Panc1 (cell line): ENCODE measurements around the gene SH3PXD2B. TPM values are rescaled to one million over a fixed set of nuclear protein-coding genes. Genes with fewer than 3 reads are reported as not detected.

Source experiments
- ATAC-seq: fragments of 200-7000 bp; cut with Tn5 transposase; 2 replicates; pipeline ENCODE4 v1.9.1; 2020; ENCODE audit warnings: mild to moderate bottlenecking, moderate library complexity
- BruUV-seq: library from RNA; stranded (reverse); fragments of 400-500 nt; replicated peaks from 2 replicates; lab custom pipeline; 2021; lab: Mats Ljungman, UMichigan
- CTCF ChIA-PET: fragments of 300-600 bp; sonication (Branson Sonifier 250); formaldehyde crosslinking; loops from one replicate; lab custom pipeline; 2022; ENCODE audit warnings: antibody characterized with exemption; lab: Charles Lee
- POLR2A ChIA-PET: fragments of 300-600 bp; sonication (Branson Sonifier 250); formaldehyde crosslinking; loops from one replicate; lab custom pipeline; 2022; ENCODE audit warnings: antibody characterized with exemption; lab: Charles Lee
- DNase-seq: peaks from one replicate; pipeline ENCODE4 v3.0.0-alpha.2; 2010; ENCODE audit warnings: low read depth, low spot score
- H3K27ac ChIP-seq: 2 replicates; pipeline ENCODE4 v1.5.1; 2011; ENCODE audit warnings: mild to moderate bottlenecking, low read length, inconsistent platforms
- H3K27me3 ChIP-seq: fragments of 200-500 bp; sonication (Bioruptor generic); 2 replicates; pipeline ENCODE4 v1.6.0; 2014; ENCODE audit warnings: low read length, inconsistent platforms; ENCODE audit not compliant: control insufficient read depth, insufficient read depth
- H3K36me3 ChIP-seq: fragments of 200-500 bp; sonication (Bioruptor generic); 2 replicates; pipeline ENCODE4 v1.5.1; 2014; ENCODE audit warnings: inconsistent platforms, mild to moderate bottlenecking, low read length, moderate library complexity; ENCODE audit not compliant: control insufficient read depth, insufficient read depth
- H3K4me1 ChIP-seq: 2 replicates; pipeline ENCODE4 v1.5.1; 2011; ENCODE audit warnings: inconsistent platforms, mild to moderate bottlenecking, low read length, moderate library complexity; ENCODE audit not compliant: control insufficient read depth, insufficient read depth
- H3K4me3 ChIP-seq, 2 experiments: 2 replicates each; pipeline ENCODE4 v1.5.1; 2011 to 2012; ENCODE audit warnings: low read depth in 2 of 2, low read length in 2 of 2, mild to moderate bottlenecking in 2 of 2, inconsistent platforms in 1 of 2, moderate library complexity in 1 of 2
- H3K9me3 ChIP-seq: fragments of 200-500 bp; sonication (Bioruptor generic); 2 replicates; pipeline ENCODE4 v1.5.1; 2014; ENCODE audit warnings: low read depth, mild to moderate bottlenecking, inconsistent platforms, low read length, moderate library complexity; ENCODE audit not compliant: control insufficient read depth, insufficient read depth
- POLR2AphosphoS5 ChIP-seq: IDR thresholded peaks from 2 replicates; pipeline ENCODE4 v1.6.1; 2012; ENCODE audit warnings: mild to moderate bottlenecking, low read depth, low read length, moderate library complexity
- SIN3A ChIP-seq: IDR thresholded peaks from 2 replicates; pipeline ENCODE4 v1.6.1; 2012; ENCODE audit warnings: low read depth, mild to moderate bottlenecking, low read length, moderate library complexity, borderline replicate concordance; ENCODE audit not compliant: insufficient read depth
- TCF7L2 ChIP-seq: IDR thresholded peaks from 2 replicates; pipeline ENCODE4 v1.6.1; 2011; ENCODE audit warnings: mild to moderate bottlenecking, low read depth, low read length, inconsistent platforms
- in situ Hi-C: cut with HindIII; loops from 2 replicates; pipeline ENCODE4 v1.10.0; 2016; ENCODE audit warnings: low sequenced_read_pairs, low pct_unique_long_range_greater_than_20kb
- intact Hi-C: fragments of 100-400 bp; cut with micrococcal nuclease; formaldehyde crosslinking; loops from one replicate; pipeline ENCODE4 v1.10.0; 2022; ENCODE audit not compliant: unreplicated experiment
- total RNA-seq: library from RNA; stranded (reverse); gene quantifications from one replicate; pipeline ENCODE4 v1.2.1, GENCODE V29; 2021; ENCODE audit not compliant: unreplicated experiment
- TF ChIP-seq, protein P1 (sequence below): fragments of 450-650 bp; IDR thresholded peaks from 2 replicates; pipeline ENCODE4 v1.5.1; 2017; ENCODE audit warnings: mild to moderate bottlenecking
- TF ChIP-seq, protein P2 (sequence below), 2 experiments: IDR thresholded peaks; 2 replicates each; pipeline ENCODE4 v1.6.1; 2011 to 2012; ENCODE audit warnings: low read depth in 2 of 2, control low read depth in 1 of 2, low read length in 1 of 2, mild to moderate bottlenecking in 1 of 2, moderate library complexity in 1 of 2; ENCODE audit not compliant: insufficient read depth in 1 of 2

SH3PXD2B gene
- total RNA-seq, 1 experiment from 2014 or later: 39.7 TPM

DNA sequence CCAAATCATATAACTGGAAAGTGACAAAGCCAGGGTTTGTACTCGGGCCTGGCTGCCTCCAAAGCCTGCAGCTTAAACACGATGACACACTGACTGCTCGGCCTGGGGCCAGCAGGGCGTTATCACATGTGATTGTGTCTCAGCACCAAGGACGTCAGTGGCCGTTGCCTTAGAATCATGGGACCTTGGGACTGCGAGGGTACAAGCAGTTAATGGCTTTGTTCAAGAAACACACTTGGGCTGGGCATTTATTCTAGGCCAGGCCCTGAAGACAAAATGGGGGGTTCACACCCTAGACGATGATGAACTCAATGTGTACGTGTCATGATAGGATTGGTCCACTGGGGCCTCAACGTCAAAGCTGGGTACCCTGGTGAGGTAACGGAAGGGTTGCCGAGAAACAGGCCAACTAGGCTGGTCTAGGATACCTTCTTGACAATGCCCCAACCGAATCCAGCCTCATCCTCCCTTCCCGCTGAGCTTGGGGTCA, 13.0 kb downstream of the SH3PXD2B start:
- CTCF ChIA-PET: no interaction called here
- no peak for DNase-seq
- Histone ChIP-seq H3K4me1 (peaks cover 45% of the 10 kb centered on the region), H3K27me3 (no peaks in the 10 kb centered on the region), H3K9me3 (no peaks in the 10 kb centered on the region), H3K4me3 (no peak overlapping the region), H3K27ac (no peak overlapping the region), H3K36me3 (no peaks in the 10 kb centered on the region)
- POLR2A ChIA-PET: no interaction called here
- BruUV-seq: no TSS peak
- intact Hi-C loops (no loop called here), in situ Hi-C loops (no loop called here)
- TF ChIP-seq, protein P1, sequence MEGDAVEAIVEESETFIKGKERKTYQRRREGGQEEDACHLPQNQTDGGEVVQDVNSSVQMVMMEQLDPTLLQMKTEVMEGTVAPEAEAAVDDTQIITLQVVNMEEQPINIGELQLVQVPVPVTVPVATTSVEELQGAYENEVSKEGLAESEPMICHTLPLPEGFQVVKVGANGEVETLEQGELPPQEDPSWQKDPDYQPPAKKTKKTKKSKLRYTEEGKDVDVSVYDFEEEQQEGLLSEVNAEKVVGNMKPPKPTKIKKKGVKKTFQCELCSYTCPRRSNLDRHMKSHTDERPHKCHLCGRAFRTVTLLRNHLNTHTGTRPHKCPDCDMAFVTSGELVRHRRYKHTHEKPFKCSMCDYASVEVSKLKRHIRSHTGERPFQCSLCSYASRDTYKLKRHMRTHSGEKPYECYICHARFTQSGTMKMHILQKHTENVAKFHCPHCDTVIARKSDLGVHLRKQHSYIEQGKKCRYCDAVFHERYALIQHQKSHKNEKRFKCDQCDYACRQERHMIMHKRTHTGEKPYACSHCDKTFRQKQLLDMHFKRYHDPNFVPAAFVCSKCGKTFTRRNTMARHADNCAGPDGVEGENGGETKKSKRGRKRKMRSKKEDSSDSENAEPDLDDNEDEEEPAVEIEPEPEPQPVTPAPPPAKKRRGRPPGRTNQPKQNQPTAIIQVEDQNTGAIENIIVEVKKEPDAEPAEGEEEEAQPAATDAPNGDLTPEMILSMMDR: no peak
- no peak for TF ChIP-seq POLR2AphosphoS5
- no peak for TF ChIP-seq TCF7L2
- no peak for TF ChIP-seq SIN3A
- TF ChIP-seq, protein P2, sequence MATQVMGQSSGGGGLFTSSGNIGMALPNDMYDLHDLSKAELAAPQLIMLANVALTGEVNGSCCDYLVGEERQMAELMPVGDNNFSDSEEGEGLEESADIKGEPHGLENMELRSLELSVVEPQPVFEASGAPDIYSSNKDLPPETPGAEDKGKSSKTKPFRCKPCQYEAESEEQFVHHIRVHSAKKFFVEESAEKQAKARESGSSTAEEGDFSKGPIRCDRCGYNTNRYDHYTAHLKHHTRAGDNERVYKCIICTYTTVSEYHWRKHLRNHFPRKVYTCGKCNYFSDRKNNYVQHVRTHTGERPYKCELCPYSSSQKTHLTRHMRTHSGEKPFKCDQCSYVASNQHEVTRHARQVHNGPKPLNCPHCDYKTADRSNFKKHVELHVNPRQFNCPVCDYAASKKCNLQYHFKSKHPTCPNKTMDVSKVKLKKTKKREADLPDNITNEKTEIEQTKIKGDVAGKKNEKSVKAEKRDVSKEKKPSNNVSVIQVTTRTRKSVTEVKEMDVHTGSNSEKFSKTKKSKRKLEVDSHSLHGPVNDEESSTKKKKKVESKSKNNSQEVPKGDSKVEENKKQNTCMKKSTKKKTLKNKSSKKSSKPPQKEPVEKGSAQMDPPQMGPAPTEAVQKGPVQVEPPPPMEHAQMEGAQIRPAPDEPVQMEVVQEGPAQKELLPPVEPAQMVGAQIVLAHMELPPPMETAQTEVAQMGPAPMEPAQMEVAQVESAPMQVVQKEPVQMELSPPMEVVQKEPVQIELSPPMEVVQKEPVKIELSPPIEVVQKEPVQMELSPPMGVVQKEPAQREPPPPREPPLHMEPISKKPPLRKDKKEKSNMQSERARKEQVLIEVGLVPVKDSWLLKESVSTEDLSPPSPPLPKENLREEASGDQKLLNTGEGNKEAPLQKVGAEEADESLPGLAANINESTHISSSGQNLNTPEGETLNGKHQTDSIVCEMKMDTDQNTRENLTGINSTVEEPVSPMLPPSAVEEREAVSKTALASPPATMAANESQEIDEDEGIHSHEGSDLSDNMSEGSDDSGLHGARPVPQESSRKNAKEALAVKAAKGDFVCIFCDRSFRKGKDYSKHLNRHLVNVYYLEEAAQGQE (IDR thresholded peaks at IDR 0.05; ENCODE audit: insufficient read depth in 1 of 2, low read depth in 2 of 2, low read length in 1 of 2): no peak
- ATAC-seq: no peak

DNA sequence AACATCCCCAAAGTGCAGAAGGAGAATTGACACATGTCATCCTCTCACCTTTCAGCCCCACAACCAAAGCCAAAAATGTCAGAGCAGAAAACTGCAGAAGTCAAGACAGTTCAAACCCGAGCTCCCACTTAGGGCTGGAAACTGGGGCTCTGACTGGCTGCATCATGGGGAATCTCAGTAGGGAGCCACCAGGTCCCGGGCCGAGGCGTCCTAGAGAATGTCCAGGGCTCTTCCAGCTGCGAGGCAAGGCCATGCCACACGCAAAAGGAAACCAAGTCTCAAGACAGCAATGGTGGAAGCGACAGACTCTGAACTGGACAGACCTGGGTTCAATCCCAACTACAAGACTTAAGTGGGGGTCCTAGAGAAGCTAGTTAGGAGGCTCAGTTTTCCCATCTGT, 13.8 kb downstream of the SH3PXD2B start:
- TF ChIP-seq SIN3A (no peak), TCF7L2 (no peak), POLR2AphosphoS5 (no peak)
- TF ChIP-seq, protein P1: no peak
- TF ChIP-seq, protein P2 (IDR thresholded peaks at IDR 0.05; ENCODE audit: insufficient read depth in 1 of 2, low read depth in 2 of 2, low read length in 1 of 2): no peak
- DNase-seq (no peak), ATAC-seq (no peak)
- Histone ChIP-seq H3K27me3 (no peaks in the 10 kb centered on the region), H3K27ac (no peak overlapping the region), H3K36me3 (no peaks in the 10 kb centered on the region), H3K4me3 (no peak overlapping the region), H3K9me3 (no peaks in the 10 kb centered on the region), H3K4me1 (peaks cover 38% of the 10 kb centered on the region)
- in situ Hi-C loops: no loop called here
- ChIA-PET POLR2A (no interaction called here), CTCF (no interaction called here)
- BruUV-seq: no TSS peak
- intact Hi-C loops: no loop called here
